ENCODE measurements around the gene PDE1C.

DNA sequence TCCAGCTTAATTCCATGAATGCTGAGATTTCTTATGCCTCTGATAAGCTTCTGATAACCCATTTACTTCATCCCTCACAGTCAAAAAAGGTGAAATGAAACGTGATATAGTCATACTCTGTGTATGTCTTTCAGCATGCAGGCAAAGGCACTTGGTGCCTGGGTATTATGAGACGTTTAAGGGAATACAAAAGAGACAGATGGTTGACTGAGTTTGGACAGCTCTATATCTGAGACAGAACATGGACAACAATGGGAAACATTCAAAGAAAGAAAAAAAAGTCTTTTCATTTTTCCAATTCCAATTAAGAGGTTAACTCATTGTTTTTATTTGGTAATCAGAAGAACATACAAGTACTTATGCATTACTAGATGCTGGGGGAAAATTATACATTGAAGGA, 287.0 kb downstream of the PDE1C start:
- TF ChIP-seq, protein P1, sequence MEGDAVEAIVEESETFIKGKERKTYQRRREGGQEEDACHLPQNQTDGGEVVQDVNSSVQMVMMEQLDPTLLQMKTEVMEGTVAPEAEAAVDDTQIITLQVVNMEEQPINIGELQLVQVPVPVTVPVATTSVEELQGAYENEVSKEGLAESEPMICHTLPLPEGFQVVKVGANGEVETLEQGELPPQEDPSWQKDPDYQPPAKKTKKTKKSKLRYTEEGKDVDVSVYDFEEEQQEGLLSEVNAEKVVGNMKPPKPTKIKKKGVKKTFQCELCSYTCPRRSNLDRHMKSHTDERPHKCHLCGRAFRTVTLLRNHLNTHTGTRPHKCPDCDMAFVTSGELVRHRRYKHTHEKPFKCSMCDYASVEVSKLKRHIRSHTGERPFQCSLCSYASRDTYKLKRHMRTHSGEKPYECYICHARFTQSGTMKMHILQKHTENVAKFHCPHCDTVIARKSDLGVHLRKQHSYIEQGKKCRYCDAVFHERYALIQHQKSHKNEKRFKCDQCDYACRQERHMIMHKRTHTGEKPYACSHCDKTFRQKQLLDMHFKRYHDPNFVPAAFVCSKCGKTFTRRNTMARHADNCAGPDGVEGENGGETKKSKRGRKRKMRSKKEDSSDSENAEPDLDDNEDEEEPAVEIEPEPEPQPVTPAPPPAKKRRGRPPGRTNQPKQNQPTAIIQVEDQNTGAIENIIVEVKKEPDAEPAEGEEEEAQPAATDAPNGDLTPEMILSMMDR (conservative IDR thresholded peaks at IDR 0.05; ENCODE audit: low read length): no peak
- TF ChIP-seq EZH2phosphoT487 (IDR thresholded peaks at IDR 0.05; ENCODE audit: borderline replicate concordance, low read depth, low read length): no peak
